ENCODE measurements around the gene PPARD.
"Not testable (repeated sequence)": the region's sequence is repeated elsewhere in the genome, so short reads cannot be mapped to it uniquely, and the experiment has no call there.

Gene PPARD

DNA sequence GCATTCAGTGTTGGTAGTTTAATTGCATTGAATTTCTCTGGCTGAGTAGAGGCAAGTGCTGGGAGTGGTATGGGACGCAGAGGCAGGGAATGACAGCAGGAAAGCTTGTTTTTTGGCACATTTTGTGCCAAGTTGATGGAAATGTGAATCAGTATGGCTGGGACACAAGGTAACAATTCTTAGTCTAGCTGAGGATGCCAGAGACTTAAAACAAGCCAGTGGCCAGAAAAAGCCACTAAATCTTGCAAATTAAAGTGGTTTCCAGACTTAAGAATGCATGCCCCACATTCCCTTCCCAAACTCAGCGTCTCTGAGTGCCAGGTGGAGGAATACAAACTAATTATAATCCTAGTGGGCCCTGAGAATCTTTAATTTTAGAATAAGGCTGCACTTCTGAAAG is 35.9 kb downstream of the PPARD start:
- DNase-seq (ENCODE audit: low read depth in 2 of 2) = no peak

DNA sequence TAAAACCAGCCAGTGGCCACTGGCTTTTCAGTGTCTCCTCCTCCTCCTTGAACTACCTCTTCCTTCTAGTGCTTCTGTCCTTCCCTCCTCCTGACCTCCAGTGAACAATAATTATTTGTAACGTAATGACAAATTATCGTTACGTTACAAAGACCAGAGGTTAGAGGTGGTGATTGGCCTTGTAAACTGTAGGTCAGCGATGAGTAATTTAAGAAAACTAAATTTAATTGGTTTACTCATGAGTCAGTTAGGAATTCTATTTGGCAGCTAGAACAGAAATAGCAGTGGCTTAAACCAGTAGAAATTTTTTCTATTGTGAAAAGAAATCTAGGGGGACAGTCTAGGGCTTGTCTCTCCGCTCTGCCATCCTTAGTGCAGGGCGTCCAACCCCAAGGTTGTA is 38.8 kb downstream of the PPARD start:
- no peak for DNase-seq (ENCODE audit: low read depth in 2 of 2)

DNA sequence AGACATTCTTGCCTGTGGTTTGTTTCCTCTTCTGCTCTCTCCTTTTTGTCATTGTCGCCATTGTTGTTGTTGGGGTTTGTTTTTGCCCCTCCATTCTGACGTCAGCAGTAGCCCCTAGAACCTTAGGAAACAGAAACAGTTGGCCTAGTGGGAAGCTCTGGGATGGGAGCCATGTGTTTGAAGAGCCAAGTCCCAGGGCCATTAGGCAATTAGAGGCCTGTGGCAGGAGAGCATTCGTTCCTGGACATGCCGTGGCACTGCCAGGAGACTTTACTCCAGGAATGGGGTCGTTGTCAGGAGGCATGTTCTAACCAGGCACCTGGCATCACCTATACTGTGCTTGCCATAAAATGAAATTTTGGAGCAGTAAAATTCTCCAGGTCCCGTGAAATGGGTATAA is 39.7 kb downstream of the PPARD start:
- no peak for DNase-seq (ENCODE audit: low read depth in 2 of 2)

DNA sequence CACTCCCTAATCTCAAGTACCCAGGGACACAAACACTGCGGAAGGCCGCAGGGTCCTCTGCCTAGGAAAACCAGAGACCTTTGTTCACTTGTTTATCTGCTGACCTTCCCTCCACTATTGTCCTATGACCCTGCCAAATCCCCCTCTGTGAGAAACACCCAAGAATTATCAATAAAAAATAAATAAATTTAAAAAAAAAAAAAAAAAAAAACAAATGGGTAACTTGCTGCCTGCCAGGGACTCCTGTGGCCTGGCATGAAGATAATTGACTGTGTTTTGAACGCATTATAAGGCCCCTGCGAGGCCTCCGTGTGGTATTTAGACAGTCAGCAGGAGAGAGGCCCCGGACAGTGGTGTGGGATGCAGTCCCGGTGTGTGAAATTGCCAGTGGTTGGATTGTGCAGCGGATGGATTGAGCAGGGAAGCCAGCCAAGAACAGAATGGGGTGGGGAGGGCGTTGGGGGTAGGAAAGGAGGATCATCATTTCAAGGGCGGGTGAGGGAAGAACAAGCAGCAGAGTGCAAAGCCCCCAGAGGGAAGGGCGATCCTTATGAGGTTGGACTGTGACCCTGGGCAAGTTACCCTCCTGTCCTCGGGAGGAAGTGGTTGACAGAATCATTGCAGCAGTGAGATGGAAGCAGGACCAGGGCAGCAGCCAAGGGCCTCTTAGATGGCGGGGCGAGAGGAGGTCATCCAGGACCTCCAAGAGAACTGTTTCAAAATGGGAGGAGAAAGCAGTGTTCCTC is 43.3 kb downstream of the PPARD start:
- peak in 1 of 2 experiments; percentile 13 for DNase-seq (ENCODE audit: low read depth in 2 of 2)

DNA sequence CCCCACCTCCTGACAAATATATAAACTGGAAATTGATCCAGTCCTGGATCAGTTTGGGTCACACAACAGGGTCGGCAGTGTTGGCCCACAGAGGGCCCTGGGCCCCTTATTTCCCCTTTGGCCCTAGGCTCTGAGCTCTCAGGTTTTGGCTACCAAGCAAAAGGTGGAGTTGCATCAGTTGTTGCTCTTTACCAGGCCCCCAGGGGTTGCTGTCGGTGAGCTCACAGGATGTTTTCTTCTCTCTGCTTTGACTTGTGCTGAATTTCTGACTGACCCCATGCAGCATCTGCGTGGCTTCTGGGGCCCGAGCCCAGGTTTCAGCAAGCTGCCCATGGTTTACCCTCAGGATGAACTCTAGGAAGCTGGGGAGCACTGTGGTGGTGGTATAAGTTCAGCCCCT is 44.6 kb downstream of the PPARD start:
- DNase-seq (ENCODE audit: low read depth in 2 of 2) = no peak

DNA sequence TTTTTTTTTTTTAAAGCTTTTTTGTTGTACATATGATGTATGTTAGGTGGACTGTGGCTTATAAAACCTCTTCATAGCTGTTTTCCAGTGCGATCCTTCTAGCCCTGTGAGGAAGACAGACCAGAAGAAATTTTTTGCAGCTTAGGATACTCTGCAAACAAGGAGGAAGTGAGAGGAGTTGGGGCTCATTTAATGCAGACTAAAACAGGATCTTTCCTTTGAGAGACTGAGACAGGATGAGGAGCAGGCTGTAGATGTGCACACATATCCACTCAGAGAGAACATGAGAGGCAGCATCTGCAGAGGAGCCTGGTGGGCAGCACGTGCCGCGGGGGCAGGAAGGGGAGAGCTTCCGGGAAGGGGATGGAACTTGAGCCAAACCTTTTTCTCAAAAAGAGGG is 45.7 kb downstream of the PPARD start:
- no peak for DNase-seq (ENCODE audit: low read depth in 2 of 2)

DNA sequence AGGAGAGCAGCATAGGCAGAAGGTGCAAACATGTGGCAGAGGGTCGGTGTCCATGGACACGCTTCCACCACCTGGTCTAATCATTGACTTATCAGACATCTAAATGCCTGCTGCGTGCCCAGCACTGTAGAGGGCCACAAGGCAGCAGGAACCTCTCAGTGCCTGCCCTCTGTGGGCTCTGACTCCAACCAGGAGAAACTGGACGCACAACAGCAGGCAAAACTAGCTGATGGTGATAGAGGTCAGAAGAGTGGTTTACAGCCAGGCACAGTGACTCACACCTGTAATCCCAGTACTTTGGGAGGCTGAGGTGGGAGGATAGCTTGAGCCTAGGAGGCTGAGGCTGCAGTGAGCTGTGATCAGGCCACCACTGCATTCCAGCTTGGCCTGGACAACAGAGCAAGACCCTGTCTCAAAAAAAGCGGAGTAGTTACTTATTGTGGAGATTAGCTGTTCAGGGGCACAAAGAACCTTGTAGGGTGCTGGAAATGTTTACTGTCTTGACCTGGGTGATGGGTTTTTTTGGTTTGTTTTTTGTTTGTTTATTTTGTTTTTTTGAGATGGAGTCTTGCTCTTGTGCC is 46.5 kb downstream of the PPARD start:
- DNase-seq (ENCODE audit: low read depth in 2 of 2) = no peak

DNA sequence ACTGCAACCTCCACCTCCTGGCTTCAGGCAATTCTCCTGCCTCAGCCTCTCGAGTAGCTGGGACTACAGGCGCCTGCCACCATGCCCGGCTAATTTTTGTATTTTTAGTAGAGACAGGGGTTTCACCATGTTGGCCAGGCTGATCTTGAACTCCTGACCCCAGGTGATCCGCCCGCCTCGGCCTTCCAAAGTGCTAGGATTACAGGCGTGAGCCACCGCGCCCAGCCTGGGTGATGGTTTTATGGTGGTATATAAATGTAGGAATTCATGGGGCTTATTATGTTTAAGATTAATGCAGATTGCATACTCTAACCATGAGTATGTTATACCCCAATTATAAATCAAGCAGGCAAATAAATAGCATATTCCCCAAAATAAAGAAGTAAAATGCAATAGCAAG is 47.0 kb downstream of the PPARD start:
- DNase-seq (ENCODE audit: low read depth in 2 of 2) = not testable (repeated sequence)

DNA sequence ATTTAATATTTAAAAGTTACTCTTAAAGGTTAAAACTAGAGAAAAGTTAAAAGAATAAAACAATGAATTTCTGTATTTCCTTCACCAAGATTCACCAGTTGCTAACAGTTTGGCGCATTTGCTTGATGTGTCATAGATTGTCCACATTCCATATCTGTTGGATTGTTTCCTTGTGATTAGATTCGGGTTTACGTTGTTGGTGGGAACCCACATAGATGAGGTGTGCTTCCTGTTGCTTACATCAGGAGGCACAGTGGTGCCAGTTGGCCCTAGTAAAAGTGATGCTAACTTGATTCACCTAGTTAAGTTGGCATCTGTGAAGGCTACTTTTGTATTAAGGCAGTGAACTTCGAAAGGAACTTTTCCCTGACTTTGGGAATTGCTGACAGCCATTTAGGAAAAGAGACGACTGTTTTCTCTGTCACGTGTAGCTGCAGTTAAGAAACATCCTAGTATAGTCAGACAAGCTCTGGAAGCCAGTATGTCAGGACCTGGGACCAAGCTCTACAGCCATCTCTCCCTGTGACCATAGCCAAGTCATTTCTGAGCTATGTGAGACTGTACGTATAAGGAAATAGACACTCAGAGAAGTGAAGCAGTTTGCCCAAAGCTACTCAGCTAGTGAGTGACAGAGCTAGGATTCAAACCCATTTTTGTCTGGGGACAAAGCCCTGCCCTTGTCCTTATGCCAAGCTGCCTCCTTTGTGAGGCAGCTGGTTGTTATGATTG is 49.0 kb downstream of the PPARD start:
- DNase-seq (ENCODE audit: low read depth in 2 of 2) = peak; percentile 59 to 66

DNA sequence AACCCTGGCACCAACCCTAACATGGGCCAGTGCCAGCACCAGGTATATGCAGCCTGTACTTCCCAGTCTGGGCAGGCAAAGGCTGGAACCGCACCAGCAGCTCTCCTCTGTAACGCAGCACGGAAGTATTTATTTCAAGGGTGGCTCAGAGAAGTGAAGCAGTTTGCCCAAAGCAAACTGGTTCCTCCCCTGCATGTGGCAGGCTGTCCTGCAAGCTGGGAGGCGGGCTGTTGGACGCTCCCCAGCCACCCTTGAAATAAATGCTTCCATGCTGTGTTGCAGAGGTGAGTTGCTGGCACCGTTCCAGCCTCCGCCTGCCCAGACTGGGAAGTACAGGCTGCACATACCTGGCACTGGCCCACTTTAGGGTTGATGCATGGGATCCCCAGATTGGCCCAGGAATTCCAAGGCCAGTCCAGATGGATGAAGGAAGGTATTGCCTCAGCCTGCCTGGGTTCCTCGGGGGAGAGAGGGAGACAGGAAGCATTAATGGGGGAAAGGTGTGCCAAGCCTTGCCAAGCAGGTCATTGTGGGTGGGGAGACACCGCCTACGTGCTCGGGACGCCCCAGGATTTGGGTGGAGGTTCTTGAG is 49.8 kb downstream of the PPARD start:
- DNase-seq (ENCODE audit: low read depth in 2 of 2) = no peak

DNA sequence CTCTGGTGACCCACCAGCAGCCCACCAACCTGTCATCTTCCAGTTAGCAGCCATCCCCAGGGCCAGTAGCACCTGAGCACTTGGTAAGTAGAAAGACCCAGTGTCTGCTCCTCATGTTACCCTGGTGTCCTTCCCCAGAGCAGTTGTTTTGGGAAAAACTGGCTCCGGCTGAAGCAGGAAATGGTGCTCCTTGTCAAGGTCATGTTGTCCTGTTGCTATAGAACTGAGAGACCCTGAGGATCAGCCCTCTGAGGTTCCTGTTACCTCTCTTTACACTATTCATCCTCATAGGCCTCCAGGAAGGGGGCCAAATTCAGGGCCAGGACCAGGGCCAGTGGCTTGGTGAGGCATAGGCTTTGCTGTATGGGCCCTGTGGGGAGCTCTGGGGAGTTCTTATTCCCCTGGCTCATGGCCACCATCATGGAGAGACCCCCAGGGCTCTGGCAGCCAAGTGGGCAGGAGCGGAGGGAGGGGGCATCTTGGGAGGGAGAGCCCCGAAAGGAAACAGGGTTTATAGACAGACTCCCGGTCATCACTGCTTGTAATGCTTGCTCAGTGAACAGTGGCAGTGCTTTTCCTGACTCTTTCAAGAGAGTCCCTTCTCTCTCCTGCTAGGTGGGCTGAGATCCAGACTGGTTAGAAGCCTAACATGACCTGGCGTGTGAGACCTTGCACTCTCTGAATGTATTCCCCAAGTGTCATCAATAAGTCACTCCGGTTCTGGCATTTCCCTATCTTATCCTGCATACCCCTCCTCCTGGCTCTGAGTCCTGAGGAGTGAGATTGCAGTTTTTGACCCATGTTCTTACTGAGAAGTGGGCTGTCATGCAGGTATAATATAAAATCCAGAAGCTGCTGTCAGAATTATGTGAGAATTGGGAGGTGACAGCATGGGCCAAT is 50.7 kb downstream of the PPARD start:
- no peak for DNase-seq (ENCODE audit: low read depth in 2 of 2)

DNA sequence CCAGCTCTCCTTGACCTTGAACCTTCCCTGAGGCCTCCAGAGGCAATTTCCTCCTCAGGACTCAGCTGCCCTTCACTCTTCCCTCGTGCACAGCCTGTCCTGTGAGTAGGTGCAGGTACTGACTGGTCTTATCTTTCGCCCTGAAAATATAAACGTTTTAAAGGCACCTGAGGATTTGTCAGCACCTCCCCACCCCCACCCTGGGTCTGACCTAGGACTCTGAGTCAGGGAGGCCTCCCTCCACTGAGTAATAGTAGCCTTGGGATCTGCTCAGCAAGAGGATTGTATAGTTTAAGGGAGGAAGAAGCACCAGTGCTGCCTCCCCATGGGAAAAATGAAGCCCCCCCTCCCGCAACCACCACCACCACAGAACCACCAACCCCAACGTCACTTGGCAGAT is 54.6 kb downstream of the PPARD start:
- DNase-seq (ENCODE audit: low read depth in 2 of 2) = no peak

DNA sequence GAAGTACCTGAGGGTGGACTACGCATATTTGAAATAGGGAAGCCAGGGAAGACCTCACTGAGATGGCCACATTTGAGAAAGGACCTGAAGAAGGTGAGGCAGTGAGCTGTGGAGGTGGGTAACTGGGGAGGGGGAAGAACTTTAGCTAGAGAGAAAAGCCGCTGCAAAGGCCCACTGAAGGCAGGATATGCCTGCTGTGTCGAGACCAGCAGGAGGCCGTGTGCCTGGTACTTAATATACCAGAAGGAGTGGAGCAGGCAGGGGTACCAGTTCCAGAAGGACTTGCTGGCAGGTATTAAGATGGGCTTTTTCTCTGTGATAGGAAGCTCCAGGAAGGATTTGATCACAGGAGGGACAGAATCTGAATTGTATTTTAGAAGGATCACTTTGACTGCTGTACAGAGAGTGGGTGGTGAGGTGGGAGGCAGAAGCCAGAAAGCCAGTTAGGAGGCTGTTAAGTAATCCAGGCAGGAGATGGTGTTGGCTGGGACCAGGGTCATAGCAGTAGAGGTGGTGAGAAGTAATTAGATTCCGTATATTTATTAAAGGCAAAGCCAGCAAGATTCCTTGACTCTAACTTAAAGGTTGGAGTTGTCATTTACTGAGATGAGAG is 55.6 kb downstream of the PPARD start:
- DNase-seq (ENCODE audit: low read depth in 2 of 2) = no peak

DNA sequence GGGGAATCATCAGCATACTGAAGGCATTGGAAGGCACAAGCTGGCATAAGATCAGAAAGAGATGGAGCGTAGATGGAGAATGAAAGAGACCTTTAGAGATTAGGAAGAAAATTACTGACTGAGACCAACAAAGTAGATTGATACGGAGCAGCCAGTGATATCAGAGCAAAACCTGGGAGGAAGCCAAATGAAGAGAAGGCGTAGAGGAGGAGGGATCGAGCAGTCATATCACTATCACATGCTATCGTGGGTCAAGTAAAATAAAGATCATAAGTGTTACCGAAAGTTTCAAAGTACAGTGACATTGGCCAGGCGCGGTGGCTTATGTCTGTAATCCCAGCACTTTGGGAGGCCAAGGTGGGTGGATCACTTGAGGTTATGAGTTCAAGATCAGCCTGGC is 56.2 kb downstream of the PPARD start:
- DNase-seq (ENCODE audit: low read depth in 2 of 2) = no peak

DNA sequence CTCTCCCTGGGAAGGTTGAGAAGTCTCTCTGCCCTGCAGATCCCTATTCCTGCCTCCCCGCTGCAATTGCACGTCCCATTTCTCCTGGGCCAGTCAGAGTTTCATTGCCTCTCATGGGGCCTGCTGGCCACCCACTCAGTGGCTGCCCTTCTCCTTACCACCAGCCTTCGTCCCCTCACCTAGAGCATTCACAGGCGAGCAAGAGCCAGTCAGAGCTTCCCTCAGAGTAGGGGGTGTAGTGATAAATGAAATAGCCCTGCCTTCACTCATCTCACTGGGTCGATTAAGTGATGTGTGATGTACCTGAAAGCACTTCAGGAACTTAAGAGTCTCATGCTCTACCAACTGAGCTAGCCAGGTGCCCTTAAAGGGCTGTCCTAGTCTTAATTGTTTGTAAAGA is 57.8 kb downstream of the PPARD start:
- DNase-seq (ENCODE audit: low read depth in 2 of 2) = no peak

DNA sequence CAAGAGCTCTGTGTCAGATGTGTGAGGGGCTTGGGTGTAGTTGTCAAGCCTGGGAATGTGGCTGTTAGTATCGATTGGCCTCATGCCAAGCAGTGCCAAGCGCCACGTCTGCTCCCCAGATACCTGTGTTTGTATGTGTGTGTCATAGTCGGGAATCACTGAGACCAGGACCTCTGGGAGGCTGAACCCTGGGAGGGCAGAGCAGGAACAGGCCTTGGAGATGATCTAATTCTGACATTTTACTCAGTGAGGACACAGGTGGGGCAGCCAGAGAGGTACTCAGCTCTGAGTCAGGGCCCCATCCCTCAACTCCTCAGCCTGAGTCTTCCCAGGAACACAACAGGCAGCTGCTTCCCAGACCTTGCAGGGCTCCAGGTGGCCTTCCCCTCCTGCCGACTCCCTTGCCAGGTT is 58.5 kb downstream of the PPARD start:
- DNase-seq (ENCODE audit: low read depth in 2 of 2) = no peak

DNA sequence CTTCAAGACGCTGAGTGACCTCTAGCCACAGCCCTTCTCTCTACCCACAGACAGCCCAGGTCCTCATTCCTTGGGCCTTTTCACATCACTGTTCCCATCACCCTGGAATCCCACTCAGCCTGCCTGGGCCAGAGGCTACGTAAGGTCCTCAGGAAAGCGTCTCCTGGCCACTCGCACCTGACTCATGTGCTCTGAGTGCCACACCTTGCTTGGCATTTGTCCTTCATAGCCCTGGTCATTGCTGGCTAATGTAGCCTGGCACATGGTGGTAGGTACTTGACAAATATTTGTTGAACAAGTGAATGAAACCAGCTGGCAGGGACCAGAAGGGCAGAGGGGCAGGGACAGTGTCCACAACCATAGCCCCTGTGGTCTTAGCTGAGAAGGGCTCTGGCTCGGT is 59.2 kb downstream of the PPARD start:
- no peak for DNase-seq (ENCODE audit: low read depth in 2 of 2)

DNA sequence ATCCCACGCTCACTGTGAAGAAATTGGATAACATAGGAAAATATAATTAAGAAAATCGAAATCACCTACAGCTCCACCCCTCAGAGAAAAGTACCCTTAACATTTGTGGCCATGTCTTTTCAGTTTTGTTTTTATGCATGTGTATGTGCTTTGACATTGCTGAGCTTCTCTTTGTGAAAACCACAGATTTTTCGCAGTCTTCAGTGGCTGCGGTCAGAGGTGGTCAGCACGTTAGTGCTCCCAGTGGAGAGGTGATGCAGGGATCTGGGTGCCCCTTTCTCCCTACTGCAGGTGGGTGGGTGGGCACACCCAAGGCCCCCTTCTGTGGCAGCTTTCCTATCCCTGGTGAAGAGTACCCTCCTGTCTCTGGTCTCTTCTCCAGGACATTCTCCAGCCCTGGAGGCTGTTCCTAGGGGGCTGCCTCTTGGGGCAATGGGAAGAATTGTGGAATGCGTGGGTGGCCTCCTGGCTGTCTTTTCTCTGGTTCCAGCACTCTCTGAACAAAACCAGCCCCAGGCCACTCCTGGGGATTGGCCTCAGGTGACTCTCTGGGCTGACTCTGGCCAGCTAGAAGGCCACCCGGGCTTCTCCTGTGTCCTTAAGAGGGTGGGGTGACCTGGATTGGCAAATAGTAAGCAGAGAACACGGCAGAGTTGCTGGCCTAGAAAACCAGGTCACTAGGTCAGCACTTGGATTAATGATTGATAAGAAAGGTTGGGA is 59.9 kb downstream of the PPARD start:
- no peak for DNase-seq (ENCODE audit: low read depth in 2 of 2)

DNA sequence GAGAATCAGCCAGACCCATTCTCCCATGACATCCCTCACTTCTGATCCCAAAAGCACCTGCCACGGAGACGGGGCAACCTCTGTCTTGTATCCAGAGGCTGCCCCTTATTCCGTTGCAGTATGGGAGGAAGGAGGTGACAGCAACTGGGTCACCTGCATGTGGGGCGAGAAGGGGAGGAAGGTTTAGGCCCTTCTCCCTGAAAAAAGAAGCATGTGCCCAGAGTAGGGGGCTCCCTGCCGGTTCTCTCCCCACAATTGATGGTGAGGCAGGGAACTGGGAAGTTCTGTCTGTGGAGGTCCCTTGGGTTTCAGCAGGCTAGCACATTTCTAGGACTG is 60.5 kb downstream of the PPARD start:
- DNase-seq (ENCODE audit: low read depth in 2 of 2) = no peak

DNA sequence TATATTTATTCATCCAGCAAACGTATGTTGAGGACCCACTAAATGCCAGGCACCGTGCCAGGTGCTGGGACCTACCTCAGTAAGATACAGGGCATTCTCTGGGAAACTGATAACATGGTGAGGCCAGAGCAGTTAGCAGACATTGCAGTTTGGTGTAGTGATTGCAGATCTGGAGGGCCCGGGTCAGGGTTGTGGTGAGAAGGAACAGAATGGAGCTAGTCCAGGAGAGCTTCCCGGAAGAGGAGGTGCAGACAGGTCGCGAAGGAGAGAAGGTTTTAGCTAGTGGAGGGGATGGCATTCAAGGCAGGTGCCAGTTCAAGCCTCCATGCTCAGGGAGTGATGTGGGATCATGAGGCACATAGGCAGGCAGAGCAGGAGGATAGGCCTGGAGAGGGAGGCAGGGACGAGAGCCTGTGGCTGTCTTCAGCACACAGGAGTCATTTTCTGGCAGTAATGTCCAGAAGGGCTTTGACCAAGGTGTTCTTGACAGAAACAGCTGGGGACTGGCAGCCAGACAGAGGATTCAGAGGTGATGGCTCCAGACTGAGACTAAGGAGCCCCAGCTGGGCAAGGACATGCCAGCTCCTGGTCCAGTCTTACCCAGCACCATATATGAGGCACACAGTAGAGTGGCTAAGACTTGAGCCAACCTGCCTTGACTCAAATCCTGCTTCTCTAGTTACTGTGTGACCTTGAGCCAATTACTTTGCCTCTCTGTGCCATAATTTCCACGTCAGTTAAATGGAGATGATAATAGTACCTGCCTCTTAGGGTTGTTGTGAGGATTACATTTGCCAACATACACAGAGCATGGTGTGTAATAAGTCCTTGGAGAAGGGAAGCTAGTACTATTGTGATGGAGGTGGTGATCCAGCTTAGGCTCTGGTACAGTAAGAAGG is 61.4 kb downstream of the PPARD start:
- no peak for DNase-seq (ENCODE audit: low read depth in 2 of 2)

Data from fibroblast of skin of left biceps (primary cell).